ENCODE results near the gene APLP2. TPM values are rescaled to one million over a fixed set of nuclear protein-coding genes. Genes with fewer than 3 reads are reported as not detected.

The APLP2 gene
- total and polyA plus RNA-seq, 9 of the 15 experiments (the other 6 are each of a cell fraction or from before 2014, with no cell fraction given) = 17.4 to 164 (median 118) TPM

GRCh38 chr11:130163346-130164220 is 93.9 kb downstream of the APLP2 start (continued):
- 0 out of 4 replicates have a peak, but pooled peaks of 1 of the 2 experiments have one; percentile 54 for TF ChIP-seq UBTF (IDR thresholded peaks at IDR 0.05; ENCODE audit: borderline replicate concordance in 1 of 2, low read depth in 2 of 2, low read length in 2 of 2)
- no peak for TF ChIP-seq ZNF311 (CRISPR knock-in tag; IDR thresholded peaks at IDR 0.05)
- no peak for TF ChIP-seq SOX6 (IDR thresholded peaks at IDR 0.05)
- TF ChIP-seq ELF4 (CRISPR knock-in tag; IDR thresholded peaks at IDR 0.05) = no peak
- TF ChIP-seq BCOR (IDR thresholded peaks at IDR 0.05) = peak; percentile 73
- TF ChIP-seq GMEB1 (CRISPR knock-in tag; IDR thresholded peaks at IDR 0.05) = no peak
- no peak for TF ChIP-seq ZNF780A (CRISPR knock-in tag; IDR thresholded peaks at IDR 0.05)
- no peak for TF ChIP-seq TEAD4 (IDR thresholded peaks at IDR 0.05; ENCODE audit: low read length)
- no peak for TF ChIP-seq TEAD4 (CRISPR knock-in tag; IDR thresholded peaks at IDR 0.05; ENCODE audit: borderline replicate concordance)
- TF ChIP-seq MCM5 (IDR thresholded peaks at IDR 0.05; ENCODE audit: low read depth) = no peak
- TF ChIP-seq E4F1 (CRISPR knock-in tag; IDR thresholded peaks at IDR 0.05; ENCODE audit: borderline replicate concordance) = no peak
- TF ChIP-seq CBX1 (IDR thresholded peaks at IDR 0.05; ENCODE audit: low read depth) = no peak
- TF ChIP-seq L3MBTL2 (IDR thresholded peaks at IDR 0.05) = peak; percentile 77
- TF ChIP-seq MTA1 (IDR thresholded peaks at IDR 0.05; ENCODE audit: borderline replicate concordance) = no peak
- TF ChIP-seq KDM4B (IDR thresholded peaks at IDR 0.05; ENCODE audit: borderline replicate concordance in 2 of 2, low read depth in 1 of 2) = no peak
- TF ChIP-seq HIVEP1 (CRISPR knock-in tag; IDR thresholded peaks at IDR 0.05) = no peak
- no peak for TF ChIP-seq HDAC6 (IDR thresholded peaks at IDR 0.05; ENCODE audit: low read depth, low read length)
- TF ChIP-seq RB1 (IDR thresholded peaks at IDR 0.05; ENCODE audit: low read depth) = no peak
- TF ChIP-seq RNF219 (CRISPR knock-in tag; IDR thresholded peaks at IDR 0.05) = no peak
- TF ChIP-seq RBBP5 (IDR thresholded peaks at IDR 0.05; ENCODE audit: borderline replicate concordance, insufficient read depth, low read length, poor library complexity, severe bottlenecking) = peak; percentile 44
